Measurements from ENCODE around the gene MTHFD1L.

Gene MTHFD1L

GRCh38 chr6:150866147-150866990 is 867 bp downstream of the MTHFD1L start:
- peak; percentile 82 to 89 for DNase-seq

- no peak for DNase-seq
These were observed 1.5 kb downstream of the MTHFD1L start for GRCh38 chr6:150866991-150867501.

GRCh38 chr6:150868759-150869158 is 3.3 kb downstream of the MTHFD1L start:
- DNase-seq = no peak

GRCh38 chr6:150874179-150874578 is 8.7 kb downstream of the MTHFD1L start:
- no peak for DNase-seq

DNA sequence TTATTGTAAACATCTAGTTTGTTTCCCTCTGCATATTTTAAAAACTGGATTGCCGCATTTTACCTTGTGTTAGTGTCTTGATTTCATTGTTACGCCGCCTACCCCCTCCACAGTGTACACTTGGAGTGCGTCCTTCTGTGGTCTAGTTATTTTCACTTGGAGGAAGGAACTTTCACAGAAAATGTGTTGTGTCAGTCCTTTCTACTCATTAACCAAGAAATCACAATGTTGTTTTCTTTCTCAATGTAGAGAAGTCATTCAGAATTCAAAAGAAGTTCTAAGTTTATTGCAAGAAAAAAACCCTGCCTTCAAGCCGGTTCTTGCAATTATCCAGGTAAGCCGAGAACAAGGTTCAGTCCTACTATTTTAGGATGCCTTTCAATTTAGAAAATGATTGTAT is 10.3 kb downstream of the MTHFD1L start:
- no peak for DNase-seq

GRCh38 chr6:150876598-150876997 is 11.1 kb downstream of the MTHFD1L start:
- DNase-seq = no peak

- DNase-seq = no peak
These were observed 12.4 kb downstream of the MTHFD1L start for GRCh38 chr6:150877928-150878327.

- DNase-seq = no peak
These were observed 13.1 kb downstream of the MTHFD1L start for GRCh38 chr6:150878347-150879213.

GRCh38 chr6:150880336-150880735 is 14.8 kb downstream of the MTHFD1L start:
- DNase-seq = no peak

GRCh38 chr6:150881911-150882481 is 16.5 kb downstream of the MTHFD1L start:
- no peak for DNase-seq

- no peak for DNase-seq
These were observed 18.0 kb downstream of the MTHFD1L start for GRCh38 chr6:150883521-150883920.

GRCh38 chr6:150886155-150886554 is 20.7 kb downstream of the MTHFD1L start:
- no peak for DNase-seq

- DNase-seq = no peak
These were observed 22.6 kb downstream of the MTHFD1L start for GRCh38 chr6:150887978-150888563.

DNA sequence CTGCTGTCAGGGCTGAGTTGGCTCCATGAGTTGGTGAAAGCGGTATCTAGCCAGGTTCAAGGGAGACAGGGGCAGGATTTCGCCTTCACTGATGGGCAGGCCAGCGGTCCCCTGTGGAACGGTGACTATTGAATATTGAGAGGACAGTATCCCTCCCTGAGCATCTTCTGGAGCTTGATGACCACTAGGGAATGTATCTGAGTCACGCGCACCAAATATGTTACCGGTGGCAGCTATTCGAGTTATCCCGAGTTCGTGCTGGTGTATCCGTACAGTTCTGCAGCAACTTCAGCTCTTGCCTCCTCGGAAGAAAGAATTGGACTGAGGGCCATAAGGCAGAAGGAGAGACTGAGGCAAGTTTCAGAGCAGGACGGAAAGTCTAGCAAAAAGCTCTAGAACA is 24.8 kb downstream of the MTHFD1L start:
- DNase-seq = no peak

DNA sequence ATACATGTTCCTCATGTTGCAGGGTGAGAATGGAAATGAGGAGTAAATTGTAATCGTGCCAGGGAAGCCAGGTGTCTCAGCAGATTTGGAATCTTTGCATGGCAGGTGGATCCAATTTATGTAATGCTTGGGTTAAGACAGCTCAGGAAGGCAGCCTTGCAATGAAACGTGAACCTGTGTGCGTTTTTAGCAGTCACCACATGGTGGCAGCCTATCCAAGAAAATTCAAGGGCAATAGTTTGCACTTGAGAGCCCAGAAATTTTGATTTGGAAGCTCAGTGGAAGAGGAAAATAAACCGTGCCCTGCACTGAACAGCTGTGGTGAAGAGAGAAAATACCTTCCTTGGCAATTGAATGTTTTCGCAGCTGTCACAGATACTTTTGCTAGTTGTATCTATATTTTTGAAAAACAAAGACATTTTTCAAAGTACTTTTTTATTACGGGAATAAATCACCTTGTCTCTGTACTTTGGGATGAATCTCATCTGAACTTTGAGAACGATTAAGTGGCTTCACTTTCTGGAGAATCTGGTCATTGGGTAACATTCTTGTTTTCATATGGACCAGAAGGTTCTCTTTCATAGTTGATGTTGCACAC is 26.5 kb downstream of the MTHFD1L start:
- DNase-seq = peak; percentile 54 to 63

DNA sequence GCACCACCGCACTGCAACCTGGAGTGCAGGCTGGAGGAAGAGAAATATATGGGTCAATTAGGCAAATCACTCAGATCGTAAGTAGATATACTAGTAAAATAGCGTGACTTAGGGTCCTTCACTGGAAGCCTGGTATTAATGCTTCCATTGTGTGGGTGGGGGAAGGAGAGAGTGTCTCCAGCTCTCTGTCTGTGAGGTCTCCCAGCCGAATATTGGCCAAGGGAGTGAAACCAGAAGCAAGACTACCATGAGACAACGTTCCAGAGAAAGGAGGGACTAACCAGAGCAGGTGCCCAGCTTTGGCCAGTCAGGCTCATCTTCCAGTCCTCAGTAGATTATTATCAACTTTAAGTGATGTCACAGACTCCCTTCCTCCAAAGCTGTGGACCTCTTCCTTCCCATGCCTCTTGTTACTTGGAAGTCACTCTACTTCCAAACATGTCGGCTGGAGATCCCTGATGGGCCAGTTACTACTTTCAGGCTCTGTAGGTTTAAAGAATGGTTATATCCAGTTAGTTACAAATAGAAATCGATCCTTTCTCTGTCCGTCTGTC is 28.8 kb downstream of the MTHFD1L start:
- DNase-seq = no peak

- peak; percentile 18 to 20 for DNase-seq
These were observed 29.5 kb downstream of the MTHFD1L start for GRCh38 chr6:150894935-150895552.

- DNase-seq = no peak
These were observed 30.6 kb downstream of the MTHFD1L start for GRCh38 chr6:150895928-150896632.

DNA sequence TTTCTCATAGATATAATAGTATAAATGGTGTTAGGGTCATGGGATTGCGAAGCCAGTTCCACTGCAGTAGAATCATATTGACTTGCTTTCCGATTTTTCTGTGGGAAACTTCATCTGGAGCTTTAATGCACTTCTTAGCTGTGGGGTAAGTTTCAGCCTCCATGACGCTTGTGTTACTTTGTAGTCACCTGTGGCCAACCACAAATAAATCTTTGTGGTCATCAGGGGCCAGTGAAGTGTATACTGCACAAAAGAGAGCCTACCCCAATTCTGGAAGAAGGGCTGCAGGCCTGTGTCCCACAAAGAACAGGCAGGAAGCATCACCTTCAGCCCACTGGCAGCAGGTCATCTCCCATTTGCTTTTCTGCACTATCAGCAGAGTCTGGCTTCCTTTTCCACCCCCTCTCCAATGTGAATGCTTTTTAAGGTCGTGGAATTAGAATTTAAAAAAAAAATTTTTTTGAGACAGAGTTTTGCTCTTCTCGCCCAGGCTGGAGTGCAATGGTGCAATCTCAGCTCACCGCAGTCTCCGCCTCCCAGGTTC is 32.0 kb downstream of the MTHFD1L start:
- DNase-seq = no peak

- DNase-seq = no peak
These were observed 33.1 kb downstream of the MTHFD1L start for GRCh38 chr6:150898399-150899170.
